NT2/D1 (cell line): ENCODE data around the gene PHLPP1.

Source experiments
- SUZ12 ChIP-seq: IDR thresholded peaks from 2 replicates; pipeline ENCODE4 v1.6.1; 2011; ENCODE audit not compliant: insufficient read length, insufficient read depth; ENCODE audit errors: extremely low read depth
- YY1 ChIP-seq: IDR thresholded peaks from 2 replicates; pipeline ENCODE4 v1.6.1; 2011; ENCODE audit not compliant: insufficient read length, insufficient read depth
- ZNF274 ChIP-seq: IDR thresholded peaks from 2 replicates; pipeline ENCODE4 v1.6.1; 2011; ENCODE audit warnings: mild to moderate bottlenecking, low read depth, low read length

DNA sequence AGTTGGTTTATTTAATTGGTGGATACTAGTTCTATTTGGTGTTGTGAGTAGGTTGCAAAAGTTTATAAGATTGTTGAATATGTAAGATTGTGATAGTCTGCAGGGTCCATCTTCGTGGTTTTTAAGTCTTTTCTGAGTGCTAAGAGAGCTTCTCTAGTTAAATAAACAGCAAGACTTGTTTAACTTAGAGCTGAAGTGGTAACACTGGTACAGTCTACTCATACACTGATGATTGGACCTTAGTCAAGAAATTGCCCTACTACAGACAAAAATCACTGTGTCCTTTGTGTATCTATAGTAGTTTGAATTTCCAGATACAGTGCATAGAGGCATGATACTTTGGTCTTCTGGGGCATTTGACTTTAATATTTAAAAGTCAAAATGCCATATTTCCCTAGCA, 94.6 kb downstream of the PHLPP1 start:
- TF ChIP-seq YY1 = no peak
- TF ChIP-seq ZNF274 = no peak
- no peak for TF ChIP-seq SUZ12
